Endothelial cell of umbilical vein (primary cell): ENCODE data around the gene METTL16. TPM values are rescaled to one million over a fixed set of nuclear protein-coding genes. Genes with fewer than 3 reads are reported as not detected.

Source experiments
- BruUV-seq: library from RNA; stranded (reverse); fragments of 400-500 nt; replicated peaks from 2 replicates; lab custom pipeline; 2021; lab: Mats Ljungman, UMichigan
- CTCF ChIA-PET: fragments of 300-600, 350-600 bp; sonication (Branson Sonifier 250); formaldehyde crosslinking; loops from one replicate; lab custom pipeline; 2021; ENCODE audit warnings: antibody characterized with exemption, inconsistent platforms; lab: Charles Lee
- POLR2A ChIA-PET: fragments of 300-600, 350-600 bp; sonication (Branson Sonifier 250); formaldehyde crosslinking; loops from one replicate; lab custom pipeline; 2021; ENCODE audit warnings: antibody characterized with exemption, inconsistent platforms; lab: Charles Lee
- DNase-seq: peaks from one replicate; pipeline ENCODE4 v3.0.0-alpha.2; 2011; ENCODE audit warnings: low read depth, low spot score
- FAIRE-seq: peaks from 2 replicates; lab custom pipeline; 2011; peaks lifted over from hg19 to GRCh38; lab: Jason Lieb, UNC
- H2AFZ ChIP-seq: 2 replicates; pipeline ENCODE4 v1.6.0; 2012; ENCODE audit warnings: low read depth, low read length, control low read depth, inconsistent platforms
- H3K27ac ChIP-seq: 2 replicates; pipeline ENCODE4 v1.5.1; 2011; ENCODE audit warnings: low read depth, mild to moderate bottlenecking, control low read depth, low read length, moderate library complexity; ENCODE audit not compliant: insufficient read depth
- H3K27me3 ChIP-seq, 2 experiments: 2 replicates each; pipeline versions ENCODE4 v1.6.0 to v1.6.1; 2011; ENCODE audit warnings: low read length in 2 of 2, mixed read lengths in 1 of 2; ENCODE audit not compliant: control insufficient read depth in 2 of 2, insufficient read depth in 2 of 2
- H3K36me3 ChIP-seq, 2 experiments: 2 replicates in 1 of 2; 3 replicates in 1 of 2; pipeline ENCODE4 v1.5.1; 2011; ENCODE audit warnings: low read length in 2 of 2, mild to moderate bottlenecking in 1 of 2, moderate library complexity in 1 of 2; ENCODE audit not compliant: control insufficient read depth in 2 of 2, insufficient read depth in 2 of 2; ENCODE audit errors: extremely low read depth in 1 of 2
- H3K4me1 ChIP-seq: 3 replicates; pipeline ENCODE4 v1.5.1; 2011; ENCODE audit warnings: mild to moderate bottlenecking, low read length; ENCODE audit not compliant: control insufficient read depth, insufficient read depth; ENCODE audit errors: extremely low read depth
- H3K4me2 ChIP-seq: 2 replicates; pipeline ENCODE4 v1.6.1; 2011; ENCODE audit warnings: low read length, control low read depth, mixed read lengths; ENCODE audit not compliant: insufficient read depth
- H3K4me3 ChIP-seq, 3 experiments: fragments of 200-600 bp in 1 of 3; sonication (generic), shearing (Covaris generic) in 1 of 3; replicated peaks in 1 of 3; 2 replicates each; pipeline ENCODE4 v1.5.1; 2011 to 2016; ENCODE audit warnings: control low read depth in 3 of 3, low read length in 3 of 3, mild to moderate bottlenecking in 2 of 3, inconsistent platforms in 1 of 3, low read depth in 1 of 3, moderate library complexity in 1 of 3; ENCODE audit not compliant: insufficient read depth in 1 of 3
- H3K79me2 ChIP-seq: 2 replicates; pipeline ENCODE4 v1.6.0; 2012; ENCODE audit warnings: low read length, inconsistent platforms; ENCODE audit not compliant: control insufficient read depth, insufficient read depth
- H3K9ac ChIP-seq: replicated peaks from 2 replicates; pipeline ENCODE3; 2011; ENCODE audit warnings: low read length, control low read depth; ENCODE audit not compliant: insufficient read depth; ENCODE audit errors: extremely low read depth
- H3K9me1 ChIP-seq: replicated peaks from 3 replicates; pipeline ENCODE4 v1.6.0; 2011; ENCODE audit warnings: mild to moderate bottlenecking, low read length; ENCODE audit not compliant: control insufficient read depth, insufficient read depth; ENCODE audit errors: extremely low read depth
- H3K9me3 ChIP-seq: replicated peaks from 2 replicates; pipeline ENCODE4 v1.5.1; 2012; ENCODE audit warnings: low read length, inconsistent platforms; ENCODE audit not compliant: control insufficient read depth, insufficient read depth
- H4K20me1 ChIP-seq: replicated peaks from 2 replicates; pipeline ENCODE3; 2011; ENCODE audit warnings: mild to moderate bottlenecking, low read length; ENCODE audit not compliant: control insufficient read depth, insufficient read depth; ENCODE audit errors: extremely low read depth
- CTCF ChIP-seq, 2 donors: IDR thresholded peaks; 1 replicate in 1 of 2; 2 replicates in 1 of 2; pipeline ENCODE4 v1.5.1; 2011; ENCODE audit warnings: low read length in 2 of 2, mild to moderate bottlenecking in 2 of 2, moderate library complexity in 2 of 2, control low read depth in 1 of 2, inconsistent platforms in 1 of 2, low read depth in 1 of 2; ENCODE audit not compliant: insufficient read depth in 1 of 2; ENCODE audit errors: extremely low read depth in 1 of 2
- EZH2 ChIP-seq: IDR thresholded peaks from 2 replicates; pipeline ENCODE4 v1.6.1; 2012; ENCODE audit warnings: borderline replicate concordance, low read depth, mild to moderate bottlenecking, moderate library complexity, low read length, inconsistent platforms; ENCODE audit not compliant: severe bottlenecking
- FOS ChIP-seq: IDR thresholded peaks from 2 replicates; pipeline ENCODE4 v1.6.1; 2011; ENCODE audit warnings: mild to moderate bottlenecking, low read length, moderate library complexity, borderline replicate concordance; ENCODE audit not compliant: insufficient read depth
- GATA2 ChIP-seq: IDR thresholded peaks from 2 replicates; pipeline ENCODE4 v1.7.0; 2011; ENCODE audit warnings: low read depth, mild to moderate bottlenecking, moderate library complexity, mixed read lengths, low read length; ENCODE audit not compliant: insufficient read length, insufficient read depth
- JUN ChIP-seq: IDR thresholded peaks from 2 replicates; pipeline ENCODE4 v1.6.1; 2011; ENCODE audit warnings: borderline replicate concordance, low read depth; ENCODE audit not compliant: insufficient read length, insufficient read depth
- MAX ChIP-seq: IDR thresholded peaks from 2 replicates; pipeline ENCODE4 v1.6.1; 2011; ENCODE audit not compliant: insufficient read depth, insufficient read length
- MYC ChIP-seq: IDR thresholded peaks from one replicate; pipeline ENCODE4 v1.6.1; 2011; ENCODE audit warnings: mild to moderate bottlenecking, low read depth, low read length
- POLR2A ChIP-seq: IDR thresholded peaks from 2 replicates; pipeline ENCODE4 v1.6.1; 2012; ENCODE audit warnings: low read depth, mild to moderate bottlenecking, control low read depth, low read length
- POLR2AphosphoS5 ChIP-seq: IDR thresholded peaks from 2 replicates; pipeline ENCODE4 v1.6.1; 2012; ENCODE audit warnings: low read depth, mild to moderate bottlenecking, control low read depth, low read length, moderate library complexity; ENCODE audit not compliant: insufficient read depth
- dilution Hi-C: fragments of 300-500 bp; cut with MboI; formaldehyde crosslinking; loops from one replicate; pipeline ENCODE4 v1.15.0; 2019; ENCODE audit warnings: low sequenced_read_pairs; ENCODE audit not compliant: extremely low pct_ligation_motif_present
- intact Hi-C: fragments of 100-400 bp; cut with micrococcal nuclease; formaldehyde crosslinking; loops from one replicate; pipeline ENCODE4 v1.10.0; 2022
- polyA plus RNA-seq, 4 experiments: library from polyadenylated mRNA; depleted of rRNA in 3 of 4; stranded (reverse) in 3 of 4; unstranded in 1 of 4; fragments of >200 nt; gene quantifications; 2 replicates each; pipeline versions ENCODE4 v1.2.1 to v1.2.3, GENCODE V29; 2011 to 2012; ENCODE audit warnings: missing spikeins in 1 of 4
- total RNA-seq: library from RNA; stranded (reverse); gene quantifications from 2 replicates; pipeline ENCODE4 v1.2.3, GENCODE V29; 2021

The METTL16 gene
- total and polyA plus RNA-seq, 2 donors (not counting 3 experiments of a cell fraction or from before 2014, with no cell fraction given) = 11.0 to 24.7 TPM

GRCh38 chr17:2388683-2389055 is 123.0 kb downstream of the METTL16 start:
- peaks cover 9% of the 10 kb centered on the region for H3K4me1 ChIP-seq
- FAIRE-seq (no peak), DNase-seq (no peak)
- H3K27me3 ChIP-seq = no peaks in the 10 kb centered on the region
- H3K79me2 ChIP-seq = no peaks in the 10 kb centered on the region
- ChIA-PET CTCF (interaction anchor here (15.2 kb wide), 1 partner anchor 26 kb away, joined by 909 read pairs; no protein-coding TSS in a partner anchor), POLR2A (no interaction called here)
- dilution Hi-C loops (no loop called here), intact Hi-C loops (no loop called here)
- H3K4me3 ChIP-seq = no peak overlapping the region
- H3K4me2 ChIP-seq = no peak overlapping the region
- H2AFZ ChIP-seq = no peak overlapping the region
- H3K9me3 ChIP-seq = no peaks in the 10 kb centered on the region
- H3K9me1 ChIP-seq = no peaks in the 10 kb centered on the region
- no peak overlapping the region for H3K27ac ChIP-seq
- no peaks in the 10 kb centered on the region for H4K20me1 ChIP-seq
- BruUV-seq = no TSS peak
- no peak for TF ChIP-seq CTCF (IDR thresholded peaks at IDR 0.05; ENCODE audit: extremely low read depth in 1 of 2, insufficient read depth in 1 of 2, low read depth in 1 of 2, low read length in 2 of 2)
- no peak overlapping the region for H3K9ac ChIP-seq
- H3K36me3 ChIP-seq = peaks cover 0 to 8% of the 10 kb centered on the region in 2 experiments

DNA sequence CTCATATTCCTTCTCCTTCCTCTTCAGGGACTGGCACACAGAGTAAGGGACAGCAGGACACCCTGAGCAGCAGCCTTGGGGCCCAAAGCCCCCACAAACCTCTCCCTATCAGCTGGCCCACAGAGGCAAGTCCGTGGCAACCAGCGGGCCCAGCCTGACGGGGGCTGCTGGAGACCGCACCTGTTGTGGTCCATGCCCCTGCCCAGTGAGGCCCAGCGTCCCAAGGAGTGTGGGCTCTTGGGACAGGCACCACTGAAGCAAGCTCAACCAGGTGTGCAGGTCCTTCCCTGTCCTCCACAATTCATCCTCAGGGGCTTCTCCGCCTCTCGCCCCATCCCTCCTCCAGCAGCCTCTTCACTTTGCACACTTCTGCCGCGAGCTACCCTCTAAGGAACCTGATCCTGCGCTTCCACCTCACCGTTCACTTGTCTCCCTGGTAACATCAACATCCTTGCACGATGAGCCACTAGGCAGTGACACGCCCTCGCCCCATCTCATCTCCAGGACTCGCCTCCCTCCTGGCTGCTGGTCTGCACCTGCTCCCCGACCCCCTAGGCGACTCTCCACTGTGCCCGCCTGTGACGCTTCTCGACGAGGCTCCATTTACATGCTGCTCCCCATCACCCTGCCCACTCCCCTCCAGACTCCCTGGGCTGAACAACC is 123.5 kb downstream of the METTL16 start:
- no peaks in the 10 kb centered on the region for H3K9me1 ChIP-seq
- H3K4me3 ChIP-seq = no peak overlapping the region
- H3K79me2 ChIP-seq = no peaks in the 10 kb centered on the region
- FAIRE-seq (no peak), DNase-seq (no peak)
- H3K4me2 ChIP-seq = no peak overlapping the region
- peaks cover 9% of the 10 kb centered on the region for H3K4me1 ChIP-seq
- no peak overlapping the region for H3K9ac ChIP-seq
- intact Hi-C loops = no loop called here
- H3K9me3 ChIP-seq = no peaks in the 10 kb centered on the region
- peaks cover 0 to 8% of the 10 kb centered on the region in 2 experiments for H3K36me3 ChIP-seq
- TF ChIP-seq MYC (no peak), EZH2 (no peak), JUN (no peak), POLR2AphosphoS5 (no peak), FOS (no peak), POLR2A (no peak), MAX (no peak), GATA2 (no peak), CTCF (IDR thresholded peaks at IDR 0.05; ENCODE audit: extremely low read depth in 1 of 2, insufficient read depth in 1 of 2, low read depth in 1 of 2, low read length in 2 of 2) (no peak)
- ChIA-PET CTCF (interaction anchor here (0.9 to 15.2 kb wide), 2 partner anchors 18 to 27 kb away, joined by 3 to 909 read pairs; no protein-coding TSS in a partner anchor), POLR2A (no interaction called here)
- no TSS peak for BruUV-seq
- no peak overlapping the region for H3K27ac ChIP-seq
- no peaks in the 10 kb centered on the region for H4K20me1 ChIP-seq
- H3K27me3 ChIP-seq = no peaks in the 10 kb centered on the region
- no peak overlapping the region for H2AFZ ChIP-seq
- dilution Hi-C loops = no loop called here
